Omental fat pad (tissue), 4 donors: Measurements from ENCODE around the gene NUP42. TPM values are rescaled to one million over a fixed set of nuclear protein-coding genes. Genes with fewer than 3 reads are reported as not detected.

Experiments
- ATAC-seq: fragments of 150-250 bp; one replicate; pipeline ENCODE4 v1.9.1; 2016; ENCODE audit warnings: mild to moderate bottlenecking, moderate library complexity; ENCODE audit not compliant: low FRiP score
- DNase-seq: peaks from one replicate; pipeline ENCODE4 v3.0.0-alpha.2; 2019; ENCODE audit warnings: low spot score
- CTCF ChIP-seq, 3 donors: fragments of 450-650 bp; IDR thresholded peaks; one replicate each; pipeline ENCODE4 v1.5.1; 2016 to 2017; ENCODE audit warnings: antibody characterized with exemption in 3 of 3, mild to moderate bottlenecking in 3 of 3, moderate library complexity in 2 of 3
- total RNA-seq, 4 donors: library from RNA; depleted of rRNA; stranded (reverse); fragments of >200 nt; gene quantifications; one replicate each; pipeline ENCODE4 v1.1.0, GENCODE V29; 2016

NUP42 gene
- total RNA-seq, 4 donors from 2014 or later = 16.3 to 37.3 (median 27.0) TPM

GRCh38 chr7:23210506-23210905 lies 28.7 kb downstream of the NUP42 start:
- no peak for DNase-seq
- ATAC-seq = no peak
- no peak for TF ChIP-seq CTCF (IDR thresholded peaks at IDR 0.05)

DNA sequence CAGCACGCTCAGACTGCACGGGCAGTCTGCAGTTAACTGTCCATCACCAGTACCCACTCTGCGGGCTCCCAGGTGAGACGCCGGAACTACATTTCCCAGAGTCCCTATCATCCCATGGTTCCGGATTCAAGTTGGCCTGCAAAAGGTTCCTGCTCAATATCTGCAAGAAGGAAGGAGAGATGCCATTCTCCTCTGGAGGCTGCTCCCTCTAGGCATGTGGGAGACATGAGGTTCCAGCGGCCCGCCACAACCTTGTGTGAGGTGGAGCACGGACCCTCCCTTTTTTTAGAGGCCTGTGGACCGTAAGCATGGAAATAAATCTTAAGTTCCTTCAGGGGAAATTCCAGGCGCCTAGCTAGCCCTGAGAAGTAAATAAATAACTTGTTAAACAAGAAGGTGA lies 29.7 kb downstream of the NUP42 start:
- ATAC-seq = no peak
- DNase-seq = no peak
- TF ChIP-seq CTCF (IDR thresholded peaks at IDR 0.05) = no peak

DNA sequence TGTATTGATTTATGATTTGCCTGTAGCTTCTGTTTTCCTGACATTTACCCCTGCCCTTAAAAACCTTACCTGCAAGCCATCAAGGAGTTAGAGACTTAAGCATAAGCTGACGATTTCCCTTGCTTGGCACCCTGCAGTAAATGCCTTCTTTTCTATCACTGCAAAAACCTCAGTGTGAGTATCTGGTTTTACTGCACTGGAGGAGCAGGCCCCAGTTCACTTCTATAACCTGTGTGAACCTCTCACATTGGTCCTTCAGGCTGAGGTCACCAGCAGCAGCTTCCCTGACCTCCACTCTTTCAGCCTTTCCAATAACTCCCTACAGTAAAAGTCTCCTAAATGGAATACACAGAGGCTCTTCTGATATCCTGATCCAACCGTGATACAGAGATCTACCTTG lies 30.5 kb downstream of the NUP42 start:
- ATAC-seq = no peak
- TF ChIP-seq CTCF (IDR thresholded peaks at IDR 0.05) = no peak
- no peak for DNase-seq

GRCh38 chr7:23212841-23213240 lies 31.0 kb downstream of the NUP42 start:
- ATAC-seq (no peak), DNase-seq (no peak)
- no peak for TF ChIP-seq CTCF (IDR thresholded peaks at IDR 0.05)

GRCh38 chr7:23213755-23214154 lies 31.9 kb downstream of the NUP42 start:
- no peak for ATAC-seq
- DNase-seq = no peak
- no peak for TF ChIP-seq CTCF (IDR thresholded peaks at IDR 0.05)

DNA sequence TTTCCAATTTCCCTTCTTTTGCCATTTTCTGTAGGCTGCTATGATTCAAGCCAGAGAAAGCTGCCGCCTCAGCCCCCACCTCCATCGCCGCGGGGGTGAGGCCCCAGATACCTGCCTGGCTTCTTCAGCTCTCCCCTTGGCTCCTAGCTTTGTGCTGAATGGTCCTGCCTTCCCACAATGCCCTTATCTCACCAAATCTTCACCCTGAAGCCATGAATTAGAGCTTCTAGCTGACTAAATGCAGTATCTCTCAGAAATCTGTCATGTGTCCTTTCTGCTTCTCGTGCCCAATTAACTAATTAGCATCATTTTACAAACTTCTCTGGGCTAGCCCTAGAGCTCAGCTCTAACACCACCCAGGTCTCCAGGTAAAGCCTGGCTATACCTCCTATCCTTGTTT lies 32.6 kb downstream of the NUP42 start:
- TF ChIP-seq CTCF (IDR thresholded peaks at IDR 0.05) = no peak
- ATAC-seq = no peak
- DNase-seq = no peak

DNA sequence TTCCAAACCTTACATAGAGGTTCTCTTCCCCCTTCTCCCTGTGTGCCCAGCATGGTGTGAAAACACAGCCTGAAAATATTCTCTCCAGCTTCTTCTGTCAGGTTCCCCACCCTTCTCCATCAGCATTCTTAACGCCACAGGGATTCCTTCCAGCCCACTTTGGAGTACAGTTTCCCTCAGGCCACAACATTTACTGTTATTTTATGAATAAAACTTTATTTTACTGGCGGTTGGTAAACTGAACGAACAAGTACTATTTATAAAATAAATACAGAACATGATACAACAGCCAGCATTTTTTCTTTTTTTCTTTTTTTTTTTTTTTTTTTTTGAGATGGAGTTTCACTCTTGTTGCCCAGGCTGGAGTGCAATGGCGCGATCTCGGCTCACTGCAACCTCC lies 33.1 kb downstream of the NUP42 start:
- ATAC-seq (no peak), DNase-seq (no peak)
- TF ChIP-seq CTCF (IDR thresholded peaks at IDR 0.05) = no peak
